HEK293 (cell line): ENCODE results near the gene NTSR2.

Experiments
- CTCF ChIA-PET: fragments of 350-600 bp; formaldehyde crosslinking; extraction: SDS; loops from one replicate; lab custom pipeline; 2021; ENCODE audit warnings: antibody characterized with exemption; lab: Yijun Ruan, JAX
- POLR2A ChIA-PET: fragments of 300-600 bp; formaldehyde crosslinking; extraction: SDS; loops from one replicate; lab custom pipeline; 2020; ENCODE audit warnings: antibody characterized with exemption, inconsistent platforms; lab: Yijun Ruan, JAX
- H3K27ac ChIP-seq: fragments of 200-500 bp; sonication (Bioruptor generic); 2 replicates; pipeline ENCODE4 v1.5.1; 2014; ENCODE audit warnings: low read depth, low read length, control low read depth, inconsistent platforms; ENCODE audit errors: extremely low read depth
- H3K36me3 ChIP-seq, 2 experiments: fragments of 200-500 bp in 1 of 2; sonication (Bioruptor generic) in 1 of 2; 1 replicate in 1 of 2; 2 replicates in 1 of 2; pipeline ENCODE4 v1.5.1; 2014 to 2017; ENCODE audit warnings: inconsistent platforms in 2 of 2, low read length in 2 of 2; ENCODE audit not compliant: control insufficient read depth in 2 of 2, insufficient read depth in 1 of 2
- H3K4me1 ChIP-seq: fragments of 200-500 bp; sonication (Bioruptor generic); 2 replicates; pipeline ENCODE4 v1.5.1; 2014; ENCODE audit warnings: mild to moderate bottlenecking, low read length, inconsistent platforms; ENCODE audit not compliant: control insufficient read depth, insufficient read depth
- H3K4me3 ChIP-seq: 2 replicates; pipeline ENCODE4 v1.5.1; 2011; ENCODE audit warnings: low read depth, mild to moderate bottlenecking, control low read depth, low read length, moderate library complexity
- H3K9me3 ChIP-seq: fragments of 200-500 bp; sonication (Bioruptor generic); 2 replicates; pipeline ENCODE4 v1.5.1; 2014; ENCODE audit warnings: low read depth, low read length, inconsistent platforms; ENCODE audit not compliant: control insufficient read depth, insufficient read depth
- OVOL3 ChIP-seq: fragments of 450-650 bp; formaldehyde crosslinking; IDR thresholded peaks from 2 replicates; pipeline ENCODE4 v1.5.1; 2016; ENCODE audit warnings: missing biosample characterization, missing genetic modification characterization
- WT1 ChIP-seq: fragments of 450-650 bp; formaldehyde crosslinking; IDR thresholded peaks from 2 replicates; pipeline ENCODE4 v1.5.1; 2016; ENCODE audit warnings: missing biosample characterization, missing genetic modification characterization
- ZBTB11 ChIP-seq: fragments of 450-650 bp; formaldehyde crosslinking; conservative IDR thresholded peaks from 2 replicates; pipeline ENCODE4 v1.5.1; 2016; ENCODE audit warnings: low read depth, missing biosample characterization, missing genetic modification characterization
- ZBTB20 ChIP-seq: fragments of 450-650 bp; formaldehyde crosslinking; IDR thresholded peaks from 2 replicates; pipeline ENCODE4 v1.5.1; 2016; ENCODE audit warnings: missing biosample characterization, missing genetic modification characterization
- ZIC2 ChIP-seq: fragments of 450-650 bp; formaldehyde crosslinking; IDR thresholded peaks from 2 replicates; pipeline ENCODE4 v1.5.1; 2016; ENCODE audit warnings: missing biosample characterization, missing genetic modification characterization
- ZNF155 ChIP-seq: fragments of 450-650 bp; formaldehyde crosslinking; IDR thresholded peaks from 2 replicates; pipeline ENCODE4 v1.5.1; 2016; ENCODE audit warnings: missing biosample characterization, missing genetic modification characterization
- ZNF184 ChIP-seq: fragments of 450-650 bp; IDR thresholded peaks from 2 replicates; pipeline ENCODE4 v1.5.1; 2018; ENCODE audit warnings: missing biosample characterization, mild to moderate bottlenecking, missing genetic modification characterization
- ZNF19 ChIP-seq: fragments of 450-650 bp; formaldehyde crosslinking; IDR thresholded peaks from 2 replicates; pipeline ENCODE4; 2016; ENCODE audit warnings: missing biosample characterization, missing genetic modification characterization, low read depth
- ZNF211 ChIP-seq: fragments of 450-650 bp; formaldehyde crosslinking; IDR thresholded peaks from 2 replicates; pipeline ENCODE4 v1.5.1; 2016; ENCODE audit warnings: low read depth, missing biosample characterization, missing genetic modification characterization
- ZNF221 ChIP-seq: fragments of 450-650 bp; formaldehyde crosslinking; IDR thresholded peaks from 2 replicates; pipeline ENCODE4 v1.5.1; 2017; ENCODE audit warnings: missing biosample characterization, missing genetic modification characterization, borderline replicate concordance
- ZNF37A ChIP-seq: fragments of 450-650 bp; IDR thresholded peaks from 2 replicates; pipeline ENCODE4 v1.5.1; 2018; ENCODE audit warnings: missing biosample characterization, missing genetic modification characterization
- ZNF404 ChIP-seq: fragments of 450-650 bp; formaldehyde crosslinking; IDR thresholded peaks from 2 replicates; pipeline ENCODE4 v1.5.1; 2017; ENCODE audit warnings: missing biosample characterization, missing genetic modification characterization
- ZNF501 ChIP-seq: fragments of 450-650 bp; formaldehyde crosslinking; IDR thresholded peaks from 2 replicates; pipeline ENCODE4 v1.5.1; 2016; ENCODE audit warnings: missing biosample characterization, missing genetic modification characterization
- ZNF747 ChIP-seq: fragments of 450-650 bp; formaldehyde crosslinking; IDR thresholded peaks from 2 replicates; pipeline ENCODE4 v1.5.1; 2016; ENCODE audit warnings: missing biosample characterization, missing genetic modification characterization
- ZNF776 ChIP-seq: fragments of 450-650 bp; formaldehyde crosslinking; IDR thresholded peaks from 2 replicates; pipeline ENCODE4 v1.5.0; 2017; ENCODE audit warnings: missing biosample characterization, missing genetic modification characterization, borderline replicate concordance
- ZNF843 ChIP-seq: fragments of 450-650 bp; formaldehyde crosslinking; IDR thresholded peaks from 2 replicates; pipeline ENCODE4 v1.5.1; 2016; ENCODE audit warnings: missing biosample characterization, missing genetic modification characterization
- ZSCAN16 ChIP-seq: fragments of 450-650 bp; formaldehyde crosslinking; IDR thresholded peaks from 2 replicates; pipeline ENCODE4 v1.5.1; 2016; ENCODE audit warnings: missing biosample characterization, missing genetic modification characterization
- TF ChIP-seq, protein P1 (sequence below): fragments of 450-650 bp; formaldehyde crosslinking; IDR thresholded peaks from 2 replicates; pipeline ENCODE4 v1.5.1; 2016; ENCODE audit warnings: missing biosample characterization, missing genetic modification characterization
- TF ChIP-seq, protein P2 (sequence below): fragments of 450-650 bp; formaldehyde crosslinking; IDR thresholded peaks from 2 replicates; pipeline ENCODE4 v1.5.1; 2016; ENCODE audit warnings: missing biosample characterization, missing genetic modification characterization, borderline replicate concordance

The NTSR2 gene

GRCh38 chr2:11667194-11667593 lies 2.8 kb downstream of the NTSR2 start:
- TF ChIP-seq, protein P1, sequence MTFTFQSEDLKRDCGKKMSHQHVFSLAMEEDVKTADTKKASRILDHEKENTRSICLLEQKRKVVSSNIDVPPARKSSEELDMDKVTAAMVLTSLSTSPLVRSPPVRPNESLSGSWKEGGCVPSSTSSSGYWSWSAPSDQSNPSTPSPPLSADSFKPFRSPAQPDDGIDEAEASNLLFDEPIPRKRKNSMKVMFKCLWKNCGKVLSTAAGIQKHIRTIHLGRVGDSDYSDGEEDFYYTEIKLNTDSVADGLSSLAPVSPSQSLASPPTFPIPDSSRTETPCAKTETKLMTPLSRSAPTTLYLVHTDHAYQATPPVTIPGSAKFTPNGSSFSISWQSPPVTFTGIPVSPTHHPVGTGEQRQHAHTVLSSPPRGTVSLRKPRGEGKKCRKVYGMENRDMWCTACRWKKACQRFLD: no peak
- no peak for TF ChIP-seq ZNF404 (tag by site-specific recombination)
- no peak for TF ChIP-seq ZBTB20
- no peak for TF ChIP-seq ZIC2
- TF ChIP-seq ZNF501 (tag by site-specific recombination): no peak
- TF ChIP-seq WT1: no peak
- TF ChIP-seq ZNF776 (tag by site-specific recombination): no peak
- no peak for TF ChIP-seq ZBTB11 (tag by site-specific recombination)
- TF ChIP-seq ZNF19: no peak
- TF ChIP-seq ZNF37A (tag by site-specific recombination): no peak
- TF ChIP-seq ZNF843: no peak
- TF ChIP-seq ZNF155 (tag by site-specific recombination): no peak
- TF ChIP-seq ZNF184 (tag by site-specific recombination): no peak
- TF ChIP-seq ZNF211 (tag by site-specific recombination): no peak
- no peak for TF ChIP-seq OVOL3 (tag by site-specific recombination)
- TF ChIP-seq, protein P2, sequence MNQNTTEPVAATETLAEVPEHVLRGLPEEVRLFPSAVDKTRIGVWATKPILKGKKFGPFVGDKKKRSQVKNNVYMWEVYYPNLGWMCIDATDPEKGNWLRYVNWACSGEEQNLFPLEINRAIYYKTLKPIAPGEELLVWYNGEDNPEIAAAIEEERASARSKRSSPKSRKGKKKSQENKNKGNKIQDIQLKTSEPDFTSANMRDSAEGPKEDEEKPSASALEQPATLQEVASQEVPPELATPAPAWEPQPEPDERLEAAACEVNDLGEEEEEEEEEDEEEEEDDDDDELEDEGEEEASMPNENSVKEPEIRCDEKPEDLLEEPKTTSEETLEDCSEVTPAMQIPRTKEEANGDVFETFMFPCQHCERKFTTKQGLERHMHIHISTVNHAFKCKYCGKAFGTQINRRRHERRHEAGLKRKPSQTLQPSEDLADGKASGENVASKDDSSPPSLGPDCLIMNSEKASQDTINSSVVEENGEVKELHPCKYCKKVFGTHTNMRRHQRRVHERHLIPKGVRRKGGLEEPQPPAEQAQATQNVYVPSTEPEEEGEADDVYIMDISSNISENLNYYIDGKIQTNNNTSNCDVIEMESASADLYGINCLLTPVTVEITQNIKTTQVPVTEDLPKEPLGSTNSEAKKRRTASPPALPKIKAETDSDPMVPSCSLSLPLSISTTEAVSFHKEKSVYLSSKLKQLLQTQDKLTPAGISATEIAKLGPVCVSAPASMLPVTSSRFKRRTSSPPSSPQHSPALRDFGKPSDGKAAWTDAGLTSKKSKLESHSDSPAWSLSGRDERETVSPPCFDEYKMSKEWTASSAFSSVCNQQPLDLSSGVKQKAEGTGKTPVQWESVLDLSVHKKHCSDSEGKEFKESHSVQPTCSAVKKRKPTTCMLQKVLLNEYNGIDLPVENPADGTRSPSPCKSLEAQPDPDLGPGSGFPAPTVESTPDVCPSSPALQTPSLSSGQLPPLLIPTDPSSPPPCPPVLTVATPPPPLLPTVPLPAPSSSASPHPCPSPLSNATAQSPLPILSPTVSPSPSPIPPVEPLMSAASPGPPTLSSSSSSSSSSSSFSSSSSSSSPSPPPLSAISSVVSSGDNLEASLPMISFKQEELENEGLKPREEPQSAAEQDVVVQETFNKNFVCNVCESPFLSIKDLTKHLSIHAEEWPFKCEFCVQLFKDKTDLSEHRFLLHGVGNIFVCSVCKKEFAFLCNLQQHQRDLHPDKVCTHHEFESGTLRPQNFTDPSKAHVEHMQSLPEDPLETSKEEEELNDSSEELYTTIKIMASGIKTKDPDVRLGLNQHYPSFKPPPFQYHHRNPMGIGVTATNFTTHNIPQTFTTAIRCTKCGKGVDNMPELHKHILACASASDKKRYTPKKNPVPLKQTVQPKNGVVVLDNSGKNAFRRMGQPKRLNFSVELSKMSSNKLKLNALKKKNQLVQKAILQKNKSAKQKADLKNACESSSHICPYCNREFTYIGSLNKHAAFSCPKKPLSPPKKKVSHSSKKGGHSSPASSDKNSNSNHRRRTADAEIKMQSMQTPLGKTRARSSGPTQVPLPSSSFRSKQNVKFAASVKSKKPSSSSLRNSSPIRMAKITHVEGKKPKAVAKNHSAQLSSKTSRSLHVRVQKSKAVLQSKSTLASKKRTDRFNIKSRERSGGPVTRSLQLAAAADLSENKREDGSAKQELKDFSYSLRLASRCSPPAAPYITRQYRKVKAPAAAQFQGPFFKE (tag by site-specific recombination): no peak
- no peak for TF ChIP-seq ZNF221 (tag by site-specific recombination)
- no peak for TF ChIP-seq ZNF747 (tag by site-specific recombination)
- TF ChIP-seq ZSCAN16 (tag by site-specific recombination): no peak
- ChIA-PET POLR2A (no interaction called here), CTCF (interaction anchor here (1.9 to 5.3 kb wide), 2 partner anchors 15 to 83 kb away, joined by 5 to 32 read pairs; no protein-coding TSS in a partner anchor)
- Histone ChIP-seq H3K36me3 (no peaks in the 10 kb centered on the region), H3K4me3 (no peak overlapping the region), H3K4me1 (no peaks in the 10 kb centered on the region; the same call in 1 of the 2 replicates), H3K27ac (no peak overlapping the region), H3K9me3 (no peaks in the 10 kb centered on the region; the same call in 1 of the 2 replicates)
